NCI-H446 treated with DMSO at 0.1 percent for 48 hours (cell line): ENCODE results near the gene OR6C76.

Experiments
- DNase-seq: peaks from one replicate; lab custom pipeline; 2025; lab: John Stamatoyannopoulos, UW

Gene OR6C76

GRCh38 chr12:55469291-55469690 is 43.2 kb downstream of the OR6C76 start:
- DNase-seq, result no peak

GRCh38 chr12:55470088-55470829 is 44.2 kb downstream of the OR6C76 start, which contains the start of gene OR6C70:
TSS of gene OR6C70 (minus strand) at chr12:55470138. CDS start at chr12:55470138, 0 bp downstream.
- no peak for DNase-seq

- no peak for DNase-seq
Measured at GRCh38 chr12:55472264-55472663, 46.2 kb downstream of the OR6C76 start.
